HEK293T (cell line): ENCODE data around the gene GRIN2A.

Experiments used
- ARNT ChIP-seq: fragments of 450-650 bp; IDR thresholded peaks from 2 replicates; pipeline ENCODE4 v1.6.1; 2017; ENCODE audit warnings: mild to moderate bottlenecking
- BHLHE40 ChIP-seq: fragments of 450-650 bp; IDR thresholded peaks from 2 replicates; pipeline ENCODE4 v1.6.1; 2016; ENCODE audit warnings: mild to moderate bottlenecking, moderate library complexity, borderline replicate concordance
- CTBP1 ChIP-seq: fragments of 450-650 bp; IDR thresholded peaks from 2 replicates; pipeline ENCODE4 v1.6.1; 2016; ENCODE audit warnings: borderline replicate concordance
- ELF4 ChIP-seq: fragments of 450-650 bp; IDR thresholded peaks from 2 replicates; pipeline ENCODE4 v1.6.1; 2017; ENCODE audit warnings: antibody characterized with exemption
- FOXA1 ChIP-seq: fragments of 450-650 bp; IDR thresholded peaks from 2 replicates; pipeline ENCODE4 v1.6.1; 2016; ENCODE audit warnings: mild to moderate bottlenecking
- FOXM1 ChIP-seq: fragments of 450-650 bp; IDR thresholded peaks from 2 replicates; pipeline ENCODE4 v1.6.1; 2017; ENCODE audit warnings: mild to moderate bottlenecking, borderline replicate concordance
- HDGF ChIP-seq: fragments of 450-650 bp; IDR thresholded peaks from 2 replicates; pipeline ENCODE4 v1.6.1; 2017; ENCODE audit warnings: antibody characterized with exemption, borderline replicate concordance
- L3MBTL2 ChIP-seq: fragments of 450-650 bp; conservative IDR thresholded peaks from 2 replicates; pipeline ENCODE4 v1.6.1; 2016; ENCODE audit warnings: mild to moderate bottlenecking
- NFRKB ChIP-seq: fragments of 450-650 bp; IDR thresholded peaks from 2 replicates; pipeline ENCODE4 v1.6.1; 2016; ENCODE audit warnings: mild to moderate bottlenecking, moderate library complexity
- SP1 ChIP-seq: fragments of 450-650 bp; IDR thresholded peaks from 2 replicates; pipeline ENCODE4 v1.6.1; 2017
- SUZ12 ChIP-seq: fragments of 450-650 bp; IDR thresholded peaks from 2 replicates; pipeline ENCODE4 v1.6.1; 2016; ENCODE audit warnings: mild to moderate bottlenecking
- TARDBP ChIP-seq: fragments of 450-650 bp; IDR thresholded peaks from 2 replicates; pipeline ENCODE4 v1.6.1; 2016
- ZNF384 ChIP-seq: fragments of 450-650 bp; IDR thresholded peaks from 2 replicates; pipeline ENCODE4 v1.6.1; 2016
- TF ChIP-seq, protein P1 (sequence below): fragments of 450-650 bp; IDR thresholded peaks from 2 replicates; pipeline ENCODE4 v1.6.1; 2016

DNA sequence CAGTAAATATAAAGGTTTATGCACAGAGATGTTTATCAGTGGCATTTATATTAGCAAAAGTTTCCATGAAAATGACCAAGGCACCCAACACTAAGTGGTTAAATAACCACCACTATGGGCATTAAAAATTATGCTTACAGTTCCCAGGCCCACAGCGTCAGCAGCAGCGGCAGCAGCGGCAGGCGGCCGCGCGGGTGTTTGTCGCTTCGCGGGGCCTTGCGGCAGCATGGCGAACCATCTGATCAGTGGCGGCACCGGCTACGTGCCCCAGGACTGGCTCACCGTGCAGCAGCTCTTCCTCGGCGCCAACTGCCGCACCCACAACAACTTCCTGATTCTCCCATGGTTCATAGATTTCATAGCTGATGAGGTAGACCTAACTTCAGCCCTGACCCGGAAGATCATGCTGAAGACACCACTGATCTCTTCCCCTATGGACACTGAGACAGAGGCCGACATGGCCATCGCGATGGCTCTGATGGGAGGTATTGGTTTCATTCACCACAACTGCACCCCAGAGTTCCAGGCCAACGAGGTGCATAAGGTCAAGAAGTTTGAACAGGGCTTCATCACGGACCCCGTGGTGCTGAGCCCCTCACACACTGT, 71.0 kb downstream of the GRIN2A start:
- TF ChIP-seq CTBP1, result no peak
- TF ChIP-seq SP1, result no peak
- TF ChIP-seq BHLHE40, result no peak
- TF ChIP-seq, protein P1, sequence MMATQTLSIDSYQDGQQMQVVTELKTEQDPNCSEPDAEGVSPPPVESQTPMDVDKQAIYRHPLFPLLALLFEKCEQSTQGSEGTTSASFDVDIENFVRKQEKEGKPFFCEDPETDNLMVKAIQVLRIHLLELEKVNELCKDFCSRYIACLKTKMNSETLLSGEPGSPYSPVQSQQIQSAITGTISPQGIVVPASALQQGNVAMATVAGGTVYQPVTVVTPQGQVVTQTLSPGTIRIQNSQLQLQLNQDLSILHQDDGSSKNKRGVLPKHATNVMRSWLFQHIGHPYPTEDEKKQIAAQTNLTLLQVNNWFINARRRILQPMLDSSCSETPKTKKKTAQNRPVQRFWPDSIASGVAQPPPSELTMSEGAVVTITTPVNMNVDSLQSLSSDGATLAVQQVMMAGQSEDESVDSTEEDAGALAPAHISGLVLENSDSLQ, result no peak
- no peak for TF ChIP-seq FOXM1
- no peak for TF ChIP-seq SUZ12
- no peak for TF ChIP-seq FOXA1
- TF ChIP-seq NFRKB, result no peak
- TF ChIP-seq ELF4, result no peak
- no peak for TF ChIP-seq ZNF384
- no peak for TF ChIP-seq TARDBP
- no peak for TF ChIP-seq L3MBTL2
- no peak for TF ChIP-seq HDGF
- TF ChIP-seq ARNT, result no peak
